HepG2 (cell line): ENCODE data around the gene DIMT1. TPM values are rescaled to one million over a fixed set of nuclear protein-coding genes. Genes with fewer than 3 reads are reported as not detected.

Experiments
- ATF3 ChIP-seq: sonication (generic); formaldehyde crosslinking; IDR thresholded peaks from 2 replicates; pipeline ENCODE4 v1.4.0; 2020; ENCODE audit warnings: missing genetic modification reagents
- ATRX ChIP-seq: sonication (generic); formaldehyde crosslinking; IDR thresholded peaks from 2 replicates; pipeline ENCODE4 v1.4.0; 2020; ENCODE audit warnings: missing genetic modification reagents, borderline replicate concordance
- CTCF ChIP-seq: sonication (generic); formaldehyde crosslinking; IDR thresholded peaks from 2 replicates; pipeline ENCODE4 v1.5.0; 2020; ENCODE audit warnings: mild to moderate bottlenecking, missing genetic modification reagents, moderate library complexity
- IKZF5 ChIP-seq: IDR thresholded peaks from 2 replicates; pipeline ENCODE4 v1.6.1; 2018; ENCODE audit warnings: missing genetic modification reagents, mild to moderate bottlenecking, missing compliant biosample characterization
- JARID2 ChIP-seq: sonication (generic); formaldehyde crosslinking; IDR thresholded peaks from 2 replicates; pipeline ENCODE4 v1.8.1; 2023; ENCODE audit warnings: missing genetic modification reagents, inconsistent platforms; ENCODE audit not compliant: insufficient replicate concordance
- MBNL3 ChIP-seq: fragments of 250-450 bp; sonication (Bioruptor Pico); conservative IDR thresholded peaks from 2 replicates; pipeline ENCODE4 v1.8.0; 2022; ENCODE audit warnings: mild to moderate bottlenecking, inconsistent platforms
- MTA1 ChIP-seq: sonication (generic); formaldehyde crosslinking; IDR thresholded peaks from 2 replicates; pipeline ENCODE4 v1.4.0; 2020; ENCODE audit warnings: missing genetic modification reagents, mild to moderate bottlenecking, borderline replicate concordance
- PHB2 ChIP-seq: fragments of 450-650 bp; IDR thresholded peaks from 2 replicates; pipeline ENCODE4 v1.6.1; 2018; ENCODE audit not compliant: partially characterized antibody
- PRDM15 ChIP-seq: sonication (generic); formaldehyde crosslinking; IDR thresholded peaks from 2 replicates; pipeline ENCODE4 v1.4.0; 2020; ENCODE audit warnings: missing genetic modification reagents
- SRSF1 ChIP-seq: fragments of 200-400 bp; formaldehyde crosslinking; optimal IDR thresholded peaks from 2 replicates; pipeline ENCODE3; 2017; ENCODE audit warnings: mild to moderate bottlenecking, low read depth, low read length, moderate library complexity
- ZNF572 ChIP-seq: sonication (generic); formaldehyde crosslinking; IDR thresholded peaks from 2 replicates; pipeline ENCODE4 v1.5.1; 2020; ENCODE audit warnings: mild to moderate bottlenecking, missing genetic modification reagents
- ZNF841 ChIP-seq: sonication (generic); formaldehyde crosslinking; IDR thresholded peaks from 2 replicates; pipeline ENCODE4 v1.8.1; 2023; ENCODE audit warnings: missing genetic modification reagents, borderline replicate concordance
- ZSCAN5A ChIP-seq: sonication (generic); formaldehyde crosslinking; IDR thresholded peaks from 2 replicates; pipeline ENCODE4 v1.8.0; 2022; ENCODE audit warnings: mild to moderate bottlenecking, missing genetic modification reagents, borderline replicate concordance
- polyA plus RNA-seq, 8 experiments: library from polyadenylated mRNA; depleted of rRNA in 3 of 8; stranded (reverse) in 7 of 8; unstranded in 1 of 8; fragments of >200 nt; fragmentation: Illumina TruSeq in 4 of 8; extraction: Trizol in 4 of 8; gene quantifications; 2 replicates each; pipeline versions ENCODE4 v1.2.1 to v1.2.3, GENCODE V29; 2011 to 2016; ENCODE audit warnings: low read depth in 4 of 8, missing spikeins in 1 of 8, mixed read lengths in 1 of 8; ENCODE audit not compliant: insufficient read depth in 1 of 8
- total RNA-seq, 5 experiments: library from RNA; depleted of rRNA; stranded (reverse); fragments of >200 nt; fragmentation: Illumina TruSeq; extraction: Trizol; gene quantifications; 2 replicates each; pipeline ENCODE4 v1.2.3, GENCODE V29; 2016; ENCODE audit warnings: low read depth in 1 of 5

Gene DIMT1
- total and polyA plus RNA-seq, 2 of the 13 experiments (the other 11 are each of a cell fraction or from before 2014, with no cell fraction given): 16.1 to 35.2 TPM

GRCh38 chr5:62403411-62404250, at the start of gene DIMT1 (continued):
- no peak; the same call in 1 of the 2 replicates for TF ChIP-seq ZNF841 (CRISPR knock-in tag)
- TF ChIP-seq ZSCAN5A (CRISPR knock-in tag): peak; percentile 35; the same call in 1 of the 2 replicates
- TF ChIP-seq PRDM15 (CRISPR knock-in tag): peak; percentile 60; the same call in 1 of the 2 replicates
- peak; percentile 96 for TF ChIP-seq JARID2
- no peak for TF ChIP-seq ATRX
- TF ChIP-seq MTA1 (CRISPR knock-in tag): peak; percentile 76; the same call in 1 of the 2 replicates
- peak; percentile 82 for TF ChIP-seq IKZF5 (CRISPR knock-in tag)
- 0 out of 2 replicates have a peak, but pooled peaks have one; percentile 30 for TF ChIP-seq ATF3 (CRISPR knock-in tag)
- no peak for TF ChIP-seq SRSF1
- TF ChIP-seq MBNL3 (CRISPR knock-in tag): no peak
- TF ChIP-seq CTCF: 0 out of 2 replicates have a peak, but pooled peaks have one; percentile 6
- TF ChIP-seq ZNF572 (CRISPR knock-in tag): peak; percentile 96
- TF ChIP-seq PHB2: no peak
